Adipocyte (in vitro differentiated cells): ENCODE measurements around the gene SHISA6.

Experiments used
- DNase-seq: peaks from one replicate; pipeline ENCODE4 v3.0.0-alpha.2; 2015; ENCODE audit warnings: low read depth
- H3K27me3 ChIP-seq: replicated peaks from 2 replicates; pipeline ENCODE4 v1.7.0; 2013; ENCODE audit warnings: mild to moderate bottlenecking, low read length, moderate library complexity; ENCODE audit not compliant: control insufficient read depth, insufficient read depth
- H3K36me3 ChIP-seq: 2 replicates; pipeline ENCODE4 v1.7.0; 2013; ENCODE audit warnings: low read length, mild to moderate bottlenecking, moderate library complexity; ENCODE audit not compliant: control insufficient read depth, insufficient read depth, severe bottlenecking
- H3K4me1 ChIP-seq: 2 replicates; pipeline ENCODE4 v1.7.0; 2013; ENCODE audit warnings: mild to moderate bottlenecking, low read length, moderate library complexity; ENCODE audit not compliant: control insufficient read depth, insufficient read depth
- H3K4me3 ChIP-seq: 2 replicates; pipeline ENCODE4 v1.7.0; 2013; ENCODE audit warnings: mild to moderate bottlenecking, low read length, moderate library complexity
- H3K9ac ChIP-seq: 2 replicates; pipeline ENCODE4 v1.7.0; 2013; ENCODE audit warnings: mild to moderate bottlenecking, low read length, moderate library complexity
- H3K9me3 ChIP-seq: 2 replicates; pipeline ENCODE4 v1.7.0; 2013; ENCODE audit warnings: mild to moderate bottlenecking, low read length, moderate library complexity; ENCODE audit not compliant: control insufficient read depth

The SHISA6 gene

GRCh38 chr17:11267999-11268575, 27.1 kb downstream of the SHISA6 start:
- Histone ChIP-seq H3K9ac (no peak overlapping the region), H3K4me3 (no peak overlapping the region), H3K36me3 (no peaks in the 10 kb centered on the region), H3K27me3 (no peaks in the 10 kb centered on the region), H3K4me1 (no peaks in the 10 kb centered on the region), H3K9me3 (peaks cover 22% of the 10 kb centered on the region)
- DNase-seq = no peak

GRCh38 chr17:11269210-11269609, 28.2 kb downstream of the SHISA6 start:
- no peak for DNase-seq
- H3K4me3 ChIP-seq = no peak overlapping the region
- H3K4me1 ChIP-seq = no peaks in the 10 kb centered on the region
- H3K27me3 ChIP-seq = no peaks in the 10 kb centered on the region
- H3K9ac ChIP-seq = no peak overlapping the region
- peaks cover 16% of the 10 kb centered on the region for H3K9me3 ChIP-seq
- H3K36me3 ChIP-seq = no peaks in the 10 kb centered on the region

GRCh38 chr17:11272191-11272590, 31.2 kb downstream of the SHISA6 start:
- Histone ChIP-seq H3K4me3 (no peak overlapping the region), H3K36me3 (no peaks in the 10 kb centered on the region), H3K4me1 (no peaks in the 10 kb centered on the region), H3K27me3 (no peaks in the 10 kb centered on the region), H3K9me3 (peaks cover 5% of the 10 kb centered on the region), H3K9ac (no peak overlapping the region)
- no peak for DNase-seq

GRCh38 chr17:11273596-11273995, 32.6 kb downstream of the SHISA6 start:
- DNase-seq = no peak
- no peak overlapping the region for H3K9ac ChIP-seq

GRCh38 chr17:11274106-11274505, 33.1 kb downstream of the SHISA6 start:
- H3K9ac ChIP-seq = no peak overlapping the region
- H3K9me3 ChIP-seq = peaks cover 8% of the 10 kb centered on the region
- H3K27me3 ChIP-seq = no peaks in the 10 kb centered on the region
- no peaks in the 10 kb centered on the region for H3K36me3 ChIP-seq
- no peaks in the 10 kb centered on the region for H3K4me1 ChIP-seq
- no peak overlapping the region for H3K4me3 ChIP-seq
- DNase-seq = no peak

More at GRCh38 chr17:11273596-11273995, 32.6 kb downstream of the SHISA6 start:
- H3K36me3 ChIP-seq = no peaks in the 10 kb centered on the region
- H3K4me1 ChIP-seq = no peaks in the 10 kb centered on the region
- H3K4me3 ChIP-seq = no peak overlapping the region
- H3K27me3 ChIP-seq = no peaks in the 10 kb centered on the region
- peaks cover 5% of the 10 kb centered on the region for H3K9me3 ChIP-seq

GRCh38 chr17:11276486-11276885, 35.5 kb downstream of the SHISA6 start:
- Histone ChIP-seq H3K4me3 (no peak overlapping the region), H3K4me1 (no peaks in the 10 kb centered on the region), H3K9me3 (peaks cover 14% of the 10 kb centered on the region), H3K36me3 (no peaks in the 10 kb centered on the region), H3K9ac (no peak overlapping the region), H3K27me3 (no peaks in the 10 kb centered on the region)
- DNase-seq = no peak

- Histone ChIP-seq H3K36me3 (no peaks in the 10 kb centered on the region), H3K4me3 (no peak overlapping the region), H3K4me1 (no peaks in the 10 kb centered on the region), H3K9ac (no peak overlapping the region), H3K27me3 (no peaks in the 10 kb centered on the region), H3K9me3 (peaks cover 17% of the 10 kb centered on the region)
- no peak for DNase-seq
Observed at GRCh38 chr17:11278186-11278991, 37.4 kb downstream of the SHISA6 start.

GRCh38 chr17:11278992-11279270, 37.9 kb downstream of the SHISA6 start:
- no peaks in the 10 kb centered on the region for H3K36me3 ChIP-seq
- no peaks in the 10 kb centered on the region for H3K27me3 ChIP-seq
- H3K4me3 ChIP-seq = no peak overlapping the region
- H3K9me3 ChIP-seq = peaks cover 18% of the 10 kb centered on the region
- no peaks in the 10 kb centered on the region for H3K4me1 ChIP-seq
- no peak for DNase-seq
- H3K9ac ChIP-seq = no peak overlapping the region

- peaks cover 22% of the 10 kb centered on the region for H3K9me3 ChIP-seq
- H3K36me3 ChIP-seq = no peaks in the 10 kb centered on the region
- no peaks in the 10 kb centered on the region for H3K4me1 ChIP-seq
- no peak for DNase-seq
- no peak overlapping the region for H3K4me3 ChIP-seq
- no peak overlapping the region for H3K9ac ChIP-seq
- H3K27me3 ChIP-seq = no peaks in the 10 kb centered on the region
Observed at GRCh38 chr17:11279776-11280344, 38.8 kb downstream of the SHISA6 start.

- Histone ChIP-seq H3K9ac (no peak overlapping the region), H3K4me1 (no peaks in the 10 kb centered on the region), H3K36me3 (no peaks in the 10 kb centered on the region), H3K27me3 (no peaks in the 10 kb centered on the region), H3K4me3 (no peak overlapping the region), H3K9me3 (peaks cover 22% of the 10 kb centered on the region)
- DNase-seq = no peak
Observed at GRCh38 chr17:11282586-11282985, 41.6 kb downstream of the SHISA6 start.

GRCh38 chr17:11284811-11285210, 43.8 kb downstream of the SHISA6 start:
- Histone ChIP-seq H3K36me3 (no peaks in the 10 kb centered on the region), H3K27me3 (no peaks in the 10 kb centered on the region), H3K9ac (no peak overlapping the region), H3K9me3 (peaks cover 18% of the 10 kb centered on the region), H3K4me3 (no peak overlapping the region), H3K4me1 (no peaks in the 10 kb centered on the region)
- no peak for DNase-seq
